HG02610 (cell line): ENCODE data around the gene HOXD13.

ENCODE experiments used
- ATAC-seq: cut with Tn5 transposase; IDR thresholded peaks from one replicate; pipeline ENCODE4 v1.9.1; 2021; ENCODE audit warnings: mild to moderate bottlenecking, moderate library complexity; ENCODE audit not compliant: unreplicated experiment

Gene HOXD13

GRCh38 chr2:176093145-176093897 lies 800 bp downstream of the HOXD13 start:
- ATAC-seq: no peak

GRCh38 chr2:176093898-176094249 lies 1.4 kb downstream of the HOXD13 start:
- no peak for ATAC-seq

GRCh38 chr2:176094349-176094748 lies 1.8 kb downstream of the HOXD13 start:
- no peak for ATAC-seq

- no peak for ATAC-seq
Measured at GRCh38 chr2:176095421-176095820, 2.9 kb downstream of the HOXD13 start.

- ATAC-seq: no peak
Measured at GRCh38 chr2:176096243-176096985, 3.9 kb downstream of the HOXD13 start.

GRCh38 chr2:176096986-176097819 lies 4.7 kb downstream of the HOXD13 start:
- ATAC-seq: peak; percentile 83

DNA sequence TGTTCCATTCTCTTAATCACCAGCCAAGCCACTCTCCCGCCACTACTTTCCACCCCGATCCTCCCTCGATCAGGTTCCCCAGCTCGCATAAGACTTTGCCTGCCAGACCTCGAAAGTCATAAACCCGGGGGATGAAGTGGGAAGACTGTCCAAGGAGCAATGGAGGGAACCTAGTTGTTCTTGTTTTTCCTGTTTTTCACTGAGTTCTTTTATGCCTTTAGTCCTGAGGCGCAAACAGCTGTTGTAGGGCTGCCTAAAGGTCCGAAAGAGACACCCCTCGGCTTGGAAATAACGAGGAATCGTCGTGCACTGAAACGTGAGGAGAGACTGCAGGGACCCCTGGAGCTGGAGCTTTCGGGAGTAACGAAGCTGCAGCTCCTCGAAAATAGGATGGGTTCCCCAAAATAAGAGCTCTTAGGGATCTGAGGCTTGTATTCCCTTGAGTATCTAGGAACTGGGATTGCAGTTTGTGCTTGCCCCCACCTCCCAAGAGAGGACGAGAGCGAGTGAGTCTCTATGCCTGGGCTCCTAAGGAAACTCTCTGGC lies 5.4 kb downstream of the HOXD13 start:
- no peak for ATAC-seq

DNA sequence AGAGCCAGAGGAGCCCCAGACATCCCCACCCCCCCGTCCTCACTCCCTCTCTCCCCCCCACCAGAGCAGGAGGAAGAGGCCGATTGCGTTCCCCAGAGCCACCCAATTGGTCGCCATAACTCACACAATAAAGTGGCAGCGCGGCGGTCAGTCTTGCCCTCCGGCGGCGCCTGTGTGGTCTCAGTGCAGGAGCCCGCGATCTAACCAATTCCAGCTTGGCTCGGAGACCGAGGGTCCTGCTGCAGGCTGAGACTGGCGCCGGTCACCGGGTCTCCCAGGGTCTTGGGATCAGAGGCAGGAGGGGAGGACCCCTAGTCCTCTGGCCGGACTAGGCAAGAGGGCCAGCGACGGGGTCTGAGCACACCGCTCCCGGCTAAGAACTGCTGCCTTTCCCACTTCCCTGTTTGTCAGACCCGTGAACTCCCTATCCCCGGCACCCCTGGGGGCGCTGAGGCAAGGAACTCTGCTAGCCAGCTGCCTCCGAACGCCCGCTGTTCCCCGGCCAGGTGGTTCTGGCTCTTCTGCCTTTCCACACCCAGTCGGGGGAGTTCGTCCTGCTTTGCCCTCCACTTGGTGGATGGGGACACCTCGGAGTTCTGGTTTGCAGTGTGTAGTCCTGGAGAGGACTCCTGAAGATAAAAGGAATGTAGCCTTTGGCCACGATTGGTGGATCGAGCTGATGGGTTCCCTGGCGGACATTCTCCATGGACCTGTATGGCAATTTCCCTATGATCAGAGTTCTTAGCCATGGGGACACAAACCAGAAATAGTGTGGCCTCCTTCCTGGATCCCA lies 6.0 kb downstream of the HOXD13 start:
- no peak for ATAC-seq

- no peak for ATAC-seq
Measured at GRCh38 chr2:176099159-176099727, 6.7 kb downstream of the HOXD13 start.

GRCh38 chr2:176099728-176100546 lies 7.4 kb downstream of the HOXD13 start, which contains the start of gene HOXD12:
Gene HOXD12 (plus strand): TSS chr2:176099795. CDS start chr2:176099802, 7 bp downstream.
- ATAC-seq: no peak

DNA sequence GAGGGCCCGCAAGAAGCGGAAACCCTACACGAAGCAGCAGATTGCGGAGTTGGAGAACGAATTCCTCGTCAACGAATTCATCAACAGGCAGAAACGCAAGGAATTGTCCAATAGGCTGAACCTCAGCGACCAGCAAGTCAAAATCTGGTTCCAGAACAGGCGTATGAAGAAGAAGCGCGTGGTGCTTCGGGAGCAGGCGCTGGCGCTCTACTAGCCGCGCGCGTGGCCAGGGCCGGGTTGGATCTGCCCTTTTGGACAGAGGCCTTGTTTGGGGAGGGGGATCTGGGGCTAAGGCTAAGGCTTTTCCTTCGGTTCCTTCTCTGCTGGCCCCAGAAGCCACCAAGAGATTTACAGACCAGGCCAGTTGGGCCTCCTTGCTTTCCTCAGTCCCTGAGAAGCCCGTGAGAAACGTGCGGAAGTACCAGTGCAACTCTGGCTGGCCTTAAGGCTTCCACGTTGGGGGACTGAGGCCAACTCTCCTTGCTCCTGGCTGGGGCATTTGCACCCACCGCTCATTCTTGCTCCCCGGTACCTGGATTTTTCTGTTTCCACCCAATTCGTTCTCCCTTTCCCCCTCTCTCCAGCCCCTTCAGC lies 8.1 kb downstream of the HOXD13 start:
- ATAC-seq: no peak

- ATAC-seq: no peak
Measured at GRCh38 chr2:176101216-176101830, 8.8 kb downstream of the HOXD13 start.

DNA sequence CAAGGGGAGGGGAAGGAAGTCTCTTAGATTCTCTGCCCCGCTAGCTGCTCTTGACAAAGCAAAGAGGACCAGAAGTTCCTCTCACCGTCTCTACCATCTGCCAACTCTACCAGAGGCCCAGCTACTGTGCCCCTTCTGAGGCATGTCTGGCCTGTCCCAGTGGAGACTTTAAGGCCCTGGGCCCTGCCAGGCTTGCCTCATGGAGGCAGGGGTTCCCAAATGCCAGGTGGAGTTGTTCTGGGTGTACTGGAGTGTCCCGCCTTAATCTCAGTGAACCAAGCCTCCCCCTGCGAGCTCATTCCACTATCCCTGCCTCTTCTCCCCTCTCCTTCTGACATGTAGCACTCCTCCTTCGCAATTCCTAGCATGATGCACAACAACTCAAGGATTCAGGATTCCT lies 9.3 kb downstream of the HOXD13 start:
- no peak for ATAC-seq

- ATAC-seq: no peak
Measured at GRCh38 chr2:176102309-176102866, 9.9 kb downstream of the HOXD13 start.

DNA sequence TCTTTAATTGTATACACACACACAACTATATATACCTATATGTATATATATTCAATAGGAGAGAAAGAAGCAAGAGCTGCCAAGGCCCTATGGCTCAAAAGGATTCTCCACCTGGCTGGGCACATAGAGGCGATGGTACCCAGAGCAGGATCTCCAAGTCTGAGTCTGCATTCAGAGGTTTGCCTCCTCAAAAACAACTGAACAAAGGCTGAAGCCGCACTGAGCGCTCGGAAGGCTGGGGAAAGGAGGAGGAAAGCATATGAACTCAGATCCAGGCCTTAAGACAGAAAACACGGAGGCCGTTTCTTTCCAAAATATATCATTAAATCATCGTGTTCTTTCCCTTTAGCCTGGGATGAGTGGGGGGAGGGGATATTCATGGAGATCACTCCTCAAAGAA lies 10.7 kb downstream of the HOXD13 start:
- no peak for ATAC-seq

DNA sequence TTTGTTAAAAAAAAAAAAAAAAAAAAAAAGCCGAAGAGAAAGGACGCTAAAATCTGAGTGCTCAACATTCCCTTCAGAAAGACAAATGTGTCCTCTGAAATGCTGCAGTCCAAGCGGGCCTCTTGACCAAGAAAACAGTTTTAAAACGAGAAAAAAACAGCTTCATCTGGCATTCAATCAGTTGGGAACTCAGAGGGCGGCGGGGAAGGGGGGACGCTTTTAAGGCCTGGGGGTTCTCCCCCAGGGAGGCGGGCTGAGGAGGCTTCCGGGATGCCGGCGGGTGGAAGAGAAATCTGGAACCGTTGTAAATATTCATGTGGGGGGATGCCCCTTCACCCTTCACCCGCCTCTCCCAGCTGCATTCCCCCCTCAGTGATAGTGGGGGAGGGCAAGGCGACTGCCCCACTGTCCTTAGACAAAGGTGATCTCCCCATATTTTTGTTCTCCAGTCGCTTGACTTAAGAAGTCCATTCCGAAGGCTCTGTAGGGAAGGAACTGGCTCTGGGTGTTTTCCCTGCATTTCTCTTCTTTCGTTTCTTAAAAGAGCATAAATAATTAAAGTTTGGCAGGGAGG lies 11.3 kb downstream of the HOXD13 start:
- ATAC-seq: no peak

DNA sequence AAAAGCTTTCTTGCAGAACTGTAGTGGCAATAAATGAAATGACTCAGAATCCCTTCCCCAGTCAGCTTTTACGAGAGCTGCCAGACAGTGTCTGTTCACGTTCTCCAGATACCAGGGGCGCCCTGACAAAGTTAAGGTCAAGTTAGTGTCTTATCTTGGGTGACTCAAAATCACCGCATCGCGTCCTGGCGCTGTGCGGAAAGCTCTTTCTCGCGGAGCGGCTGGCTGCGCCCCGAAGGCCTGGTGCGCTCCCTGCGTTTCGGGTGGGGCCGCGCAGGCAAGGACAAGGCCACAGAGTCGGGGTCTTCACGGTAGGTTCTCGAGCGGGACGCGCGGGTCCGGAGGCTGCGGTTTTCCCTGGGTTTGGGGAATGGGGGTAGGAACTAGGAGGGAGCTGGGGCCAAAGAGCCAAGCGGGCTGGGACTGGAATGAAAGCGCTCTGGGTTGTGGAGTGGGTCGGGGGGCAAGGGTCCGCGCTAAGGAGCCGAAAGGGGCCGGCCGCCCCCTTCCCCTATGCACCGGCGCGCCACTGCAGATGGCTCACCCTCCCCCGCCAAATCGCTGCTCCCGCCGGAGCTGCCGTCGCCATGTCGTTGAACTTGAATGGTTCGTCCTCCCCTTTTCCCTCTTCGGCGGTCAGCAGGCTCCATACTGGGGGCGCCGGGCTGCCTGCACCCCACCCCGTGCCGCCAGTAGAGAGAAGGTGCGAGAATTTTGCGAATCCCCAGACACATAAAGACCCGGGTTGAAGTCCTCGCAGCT lies 12.0 kb downstream of the HOXD13 start:
- ATAC-seq: no peak
